CD14-positive monocyte (primary cell): ENCODE data around the gene WDR86. TPM values are rescaled to one million over a fixed set of nuclear protein-coding genes. Genes with fewer than 3 reads are reported as not detected.
A peak's percentile ranks its signal among the peaks of the same experiment; 100 is the strongest.

Experiments used
- DNase-seq, 3 donors: peaks; one replicate each; pipeline ENCODE4 v3.0.0-alpha.2; 2011 to 2022
- H2AFZ ChIP-seq: 2 replicates; pipeline ENCODE4 v1.6.0; 2012; ENCODE audit warnings: mild to moderate bottlenecking, low read depth, low read length, inconsistent platforms; ENCODE audit not compliant: insufficient read depth, poor library complexity, severe bottlenecking
- H3K27ac ChIP-seq, 2 donors: 1 replicate in 1 of 2; 2 replicates in 1 of 2; pipeline ENCODE4 v1.5.1; 2012 to 2013; ENCODE audit warnings: low read length in 2 of 2, control low read depth in 1 of 2, inconsistent platforms in 1 of 2, low read depth in 1 of 2, mild to moderate bottlenecking in 1 of 2
- H3K27me3 ChIP-seq, 2 donors: one replicate each; pipeline versions ENCODE4 v1.6.0 to v1.6.1; 2011 to 2013; ENCODE audit warnings: low read length in 2 of 2; ENCODE audit not compliant: control insufficient read depth in 2 of 2, insufficient read depth in 2 of 2
- H3K36me3 ChIP-seq, 2 donors: replicated peaks in 1 of 2; 1 replicate in 1 of 2; 2 replicates in 1 of 2; pipeline versions ENCODE4 v1.5.1 to v1.6.1; 2012 to 2013; ENCODE audit warnings: low read length in 2 of 2, control low read depth in 1 of 2, inconsistent platforms in 1 of 2, mild to moderate bottlenecking in 1 of 2; ENCODE audit not compliant: insufficient read depth in 2 of 2, control insufficient read depth in 1 of 2
- H3K4me1 ChIP-seq, 2 donors: 1 replicate in 1 of 2; 2 replicates in 1 of 2; pipeline versions ENCODE4 v1.5.1 to v1.6.1; 2012 to 2013; ENCODE audit warnings: low read length in 2 of 2, control low read depth in 1 of 2, inconsistent platforms in 1 of 2, mild to moderate bottlenecking in 1 of 2, moderate library complexity in 1 of 2; ENCODE audit not compliant: insufficient read depth in 2 of 2, control insufficient read depth in 1 of 2
- H3K4me2 ChIP-seq: replicated peaks from 2 replicates; pipeline ENCODE3; 2012; ENCODE audit warnings: low read length, moderate library complexity, mild to moderate bottlenecking; ENCODE audit not compliant: poor library complexity, severe bottlenecking; ENCODE audit errors: extremely low read depth
- H3K4me3 ChIP-seq, 3 experiments: fragments of 200-600 bp in 1 of 3; sonication (generic) in 1 of 3; replicated peaks in 1 of 3; 1 replicate in 2 of 3; 2 replicates in 1 of 3; pipeline ENCODE4 v1.5.1; 2011 to 2013; ENCODE audit warnings: low read length in 3 of 3, mild to moderate bottlenecking in 3 of 3, control low read depth in 2 of 3, low read depth in 2 of 3, inconsistent platforms in 1 of 3, moderate library complexity in 1 of 3
- H3K79me2 ChIP-seq: 2 replicates; pipeline ENCODE4 v1.6.0; 2012; ENCODE audit warnings: mild to moderate bottlenecking, control low read depth, inconsistent platforms, low read length, moderate library complexity; ENCODE audit not compliant: insufficient read depth
- H3K9ac ChIP-seq: 2 replicates; pipeline ENCODE4 v1.6.0; 2017; ENCODE audit warnings: low read length, mild to moderate bottlenecking; ENCODE audit not compliant: insufficient read depth, poor library complexity, severe bottlenecking
- H3K9me3 ChIP-seq, 2 donors: replicated peaks in 1 of 2; 1 replicate in 1 of 2; 2 replicates in 1 of 2; pipeline versions ENCODE4 v1.5.1 to v1.6.1; 2012 to 2013; ENCODE audit warnings: low read length in 2 of 2, control low read depth in 1 of 2; ENCODE audit not compliant: control insufficient read depth in 1 of 2, insufficient read depth in 1 of 2
- H4K20me1 ChIP-seq: 2 replicates; pipeline ENCODE4 v1.6.0; 2012; ENCODE audit warnings: mild to moderate bottlenecking, low read length, control low read depth, moderate library complexity; ENCODE audit not compliant: insufficient read depth
- H3K27ac Mint-ChIP-seq, 7 donors: one replicate each; pipeline ENCODE4 v1.8.0; 2020; ENCODE audit warnings: mild to moderate bottlenecking in 7 of 7, mixed read lengths in 7 of 7, moderate library complexity in 6 of 7, inconsistent platforms in 2 of 7
- H3K27me3 Mint-ChIP-seq, 3 donors: one replicate each; pipeline ENCODE4 v1.8.0; 2021 to 2022; ENCODE audit warnings: low read depth in 3 of 3, mild to moderate bottlenecking in 3 of 3, mixed read lengths in 3 of 3, moderate library complexity in 3 of 3, inconsistent platforms in 1 of 3
- H3K36me3 Mint-ChIP-seq, 2 donors: one replicate each; pipeline ENCODE4 v1.8.0; 2020; ENCODE audit warnings: mixed read lengths in 2 of 2, inconsistent platforms in 1 of 2, mild to moderate bottlenecking in 1 of 2
- H3K4me1 Mint-ChIP-seq: one replicate; pipeline ENCODE4 v1.8.0; 2020; ENCODE audit warnings: mild to moderate bottlenecking, mixed read lengths
- H3K4me3 Mint-ChIP-seq, 2 donors: one replicate each; pipeline ENCODE4 v1.8.0; 2020; ENCODE audit warnings: mild to moderate bottlenecking in 2 of 2, mixed read lengths in 2 of 2, moderate library complexity in 1 of 2
- H3K9me3 Mint-ChIP-seq, 7 donors: one replicate each; pipeline ENCODE4 v1.8.0; 2020 to 2022; ENCODE audit warnings: mixed read lengths in 7 of 7, mild to moderate bottlenecking in 6 of 7, moderate library complexity in 6 of 7, inconsistent platforms in 2 of 7
- CTCF ChIP-seq: fragments of 200-600 bp; IDR thresholded peaks from one replicate; pipeline ENCODE4 v1.8.0; 2022; ENCODE audit warnings: antibody characterized with exemption, mild to moderate bottlenecking
- WGBS: methylation state at CpG from one replicate; pipeline ENCODE4 v1.1.5; 2013; ENCODE audit warnings: missing lambda C conversion rate; ENCODE audit not compliant: insufficient coverage; 5-methylcytosine and 5-hydroxymethylcytosine counted together
- intact Hi-C, 2 donors: fragments of 100-400 bp; cut with micrococcal nuclease; formaldehyde crosslinking; loops; one replicate each; pipeline versions ENCODE4 v1.15.0 to v1.15.1; 2023
- polyA plus RNA-seq, 3 donors: library from polyadenylated mRNA; depleted of rRNA in 1 of 3; unstranded in 2 of 3; stranded (reverse) in 1 of 3; fragments of 300-500 nt in 2 of 3; fragments of >200 nt in 1 of 3; fragmentation: Illumina TruSeq in 2 of 3; gene quantifications; 1 replicate in 2 of 3; 2 replicates in 1 of 3; pipeline ENCODE4 v1.2.3, GENCODE V29; 2012 to 2021

WDR86 gene
- polyA plus RNA-seq, 3 donors, result 0.11 to 0.30 (median 0.24) TPM

GRCh38 chr7:151408498-151408838 lies 1.4 kb downstream of the WDR86 start:
- H3K4me1 Mint-ChIP-seq, result peaks cover 41% of the 10 kb centered on the region
- no peak for DNase-seq
- H3K4me3 ChIP-seq, result no peak overlapping the region
- no peak for TF ChIP-seq CTCF
- H3K4me2 ChIP-seq, result peak overlapping the region; percentile 11
- 94% methylated on average over 7 of the region's 7 CpGs for WGBS
- no peaks in the 10 kb centered on the region for H3K79me2 ChIP-seq
- no peak overlapping the region for H2AFZ ChIP-seq
- H3K27ac Mint-ChIP-seq, result peak overlapping the region in 4 of 7 donors; percentile 22 to 66 (median 38)
- H3K27ac ChIP-seq, result no peak overlapping the region
- peaks cover 3 to 19% (median 14%) of the 10 kb centered on the region in 7 donors for H3K9me3 Mint-ChIP-seq
- H3K9me3 ChIP-seq, result peaks cover 0 to 10% of the 10 kb centered on the region in 2 donors
- no peaks in the 10 kb centered on the region for H3K36me3 ChIP-seq
- H3K4me3 Mint-ChIP-seq, result peak overlapping the region; percentile 62 to 87
- intact Hi-C loops, result no loop called here
- peaks cover 12 to 14% of the 10 kb centered on the region in 2 donors for H3K36me3 Mint-ChIP-seq
- H3K9ac ChIP-seq, result no peak overlapping the region
- no peaks in the 10 kb centered on the region for H4K20me1 ChIP-seq
- peaks cover 50 to 65% (median 64%) of the 10 kb centered on the region in 3 donors for H3K27me3 Mint-ChIP-seq
- H3K27me3 ChIP-seq, result peaks cover 25 to 53% of the 10 kb centered on the region in 2 donors
- peaks cover 40 to 56% of the 10 kb centered on the region in 2 donors for H3K4me1 ChIP-seq

- 95% methylated on average over 8 of the region's 9 CpGs for WGBS
- intact Hi-C loops, result no loop called here
- H3K27me3 Mint-ChIP-seq, result peaks cover 47 to 59% (median 53%) of the 10 kb centered on the region in 3 donors
- H3K4me1 Mint-ChIP-seq, result peaks cover 46% of the 10 kb centered on the region
- no peak overlapping the region for H3K27ac ChIP-seq
- no peak overlapping the region for H3K9ac ChIP-seq
- H3K36me3 Mint-ChIP-seq, result peaks cover 9 to 12% of the 10 kb centered on the region in 2 donors
- H4K20me1 ChIP-seq, result no peaks in the 10 kb centered on the region
- DNase-seq, result no peak
- H3K27ac Mint-ChIP-seq, result no peak overlapping the region
- no peaks in the 10 kb centered on the region for H3K36me3 ChIP-seq
- no peak overlapping the region for H3K4me3 Mint-ChIP-seq
- H3K9me3 Mint-ChIP-seq, result peaks cover 3 to 17% (median 14%) of the 10 kb centered on the region in 7 donors
- H2AFZ ChIP-seq, result no peak overlapping the region
- H3K4me3 ChIP-seq, result no peak overlapping the region
- H3K4me1 ChIP-seq, result peaks cover 41 to 64% of the 10 kb centered on the region in 2 donors
- peaks cover 22 to 47% of the 10 kb centered on the region in 2 donors for H3K27me3 ChIP-seq
- peaks cover 0 to 10% of the 10 kb centered on the region in 2 donors for H3K9me3 ChIP-seq
- TF ChIP-seq CTCF, result no peak
- H3K79me2 ChIP-seq, result no peaks in the 10 kb centered on the region
- no peak overlapping the region for H3K4me2 ChIP-seq
Observed at GRCh38 chr7:151406886-151407583, 2.8 kb downstream of the WDR86 start.
